HG03135 (cell line): ENCODE data around the gene SH3BP2.

ENCODE experiments used
- ATAC-seq: cut with Tn5 transposase; IDR thresholded peaks from one replicate; pipeline ENCODE4 v1.9.1; 2021; ENCODE audit warnings: mild to moderate bottlenecking, moderate library complexity; ENCODE audit not compliant: unreplicated experiment

SH3BP2 gene

GRCh38 chr4:2830632-2831610, 38.0 kb downstream of the SH3BP2 start:
- no peak for ATAC-seq

GRCh38 chr4:2831611-2832308, 38.9 kb downstream of the SH3BP2 start:
- ATAC-seq = no peak

- ATAC-seq = peak; percentile 68
Measured at GRCh38 chr4:2832309-2832980, 39.6 kb downstream of the SH3BP2 start.

- no peak for ATAC-seq
Measured at GRCh38 chr4:2832981-2833670, 40.2 kb downstream of the SH3BP2 start.

DNA sequence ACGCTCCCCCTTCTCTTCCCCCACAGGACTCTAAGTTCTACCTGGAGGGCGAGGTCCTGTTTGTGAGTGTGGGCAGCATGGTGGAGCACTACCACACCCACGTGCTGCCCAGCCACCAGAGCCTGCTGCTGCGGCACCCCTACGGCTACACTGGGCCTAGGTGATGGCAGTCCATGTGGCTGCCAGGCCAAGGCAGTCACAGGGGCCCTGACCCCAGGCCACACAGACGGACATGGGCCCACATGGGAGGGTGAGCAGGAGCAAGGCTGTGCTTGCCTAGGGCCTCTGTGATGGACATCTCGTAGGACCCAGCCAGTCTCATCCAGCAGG, 40.8 kb downstream of the SH3BP2 start:
- no peak for ATAC-seq

DNA sequence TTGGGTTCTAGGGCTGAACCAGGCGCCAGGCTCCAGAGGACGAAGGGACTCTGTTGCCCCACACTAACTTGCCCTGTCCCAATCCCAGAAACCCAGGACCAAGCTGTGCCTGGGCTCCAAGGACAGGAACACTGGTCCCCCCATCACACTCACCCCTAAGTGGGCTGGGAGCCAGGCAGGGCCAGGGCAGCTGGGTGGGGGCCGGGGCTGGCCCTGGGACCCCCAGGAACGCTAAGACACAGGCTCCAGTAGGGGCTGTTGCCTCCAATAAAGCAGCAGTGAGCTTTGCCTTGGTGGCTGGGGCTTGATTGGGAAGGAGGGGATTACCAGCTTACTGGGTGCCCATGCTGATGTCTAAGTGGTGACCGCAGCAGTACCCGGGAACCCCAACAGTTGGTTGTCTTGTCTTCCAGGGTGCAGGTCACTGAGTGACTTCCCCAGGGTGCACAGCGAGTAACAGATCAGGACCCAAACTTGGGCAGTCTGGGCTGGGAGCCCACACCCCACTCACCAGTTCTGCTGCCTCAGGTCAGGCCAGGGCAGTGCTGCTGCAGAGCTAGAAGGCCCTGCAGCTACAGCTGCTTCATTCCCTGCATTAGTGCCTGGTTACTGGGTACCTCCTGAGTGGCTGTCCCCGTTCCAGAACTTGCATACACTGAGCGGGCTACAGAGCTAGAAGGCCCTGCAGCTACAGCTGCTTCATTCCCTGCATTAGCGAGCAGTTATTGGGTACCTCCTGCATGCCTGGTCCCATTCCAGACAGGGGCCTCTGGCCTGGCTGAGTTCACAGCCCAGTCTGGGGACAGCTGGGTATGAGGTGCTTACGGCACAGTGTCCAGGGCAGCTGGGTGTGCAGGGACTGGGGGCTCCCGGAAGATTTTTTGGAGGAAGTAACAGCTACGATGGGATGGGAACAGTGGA, 41.4 kb downstream of the SH3BP2 start:
- no peak for ATAC-seq

GRCh38 chr4:2835978-2836377, 43.1 kb downstream of the SH3BP2 start:
- no peak for ATAC-seq

- no peak for ATAC-seq
Measured at GRCh38 chr4:2836391-2836859, 43.5 kb downstream of the SH3BP2 start.

GRCh38 chr4:2837110-2837903, 44.4 kb downstream of the SH3BP2 start:
- no peak for ATAC-seq

DNA sequence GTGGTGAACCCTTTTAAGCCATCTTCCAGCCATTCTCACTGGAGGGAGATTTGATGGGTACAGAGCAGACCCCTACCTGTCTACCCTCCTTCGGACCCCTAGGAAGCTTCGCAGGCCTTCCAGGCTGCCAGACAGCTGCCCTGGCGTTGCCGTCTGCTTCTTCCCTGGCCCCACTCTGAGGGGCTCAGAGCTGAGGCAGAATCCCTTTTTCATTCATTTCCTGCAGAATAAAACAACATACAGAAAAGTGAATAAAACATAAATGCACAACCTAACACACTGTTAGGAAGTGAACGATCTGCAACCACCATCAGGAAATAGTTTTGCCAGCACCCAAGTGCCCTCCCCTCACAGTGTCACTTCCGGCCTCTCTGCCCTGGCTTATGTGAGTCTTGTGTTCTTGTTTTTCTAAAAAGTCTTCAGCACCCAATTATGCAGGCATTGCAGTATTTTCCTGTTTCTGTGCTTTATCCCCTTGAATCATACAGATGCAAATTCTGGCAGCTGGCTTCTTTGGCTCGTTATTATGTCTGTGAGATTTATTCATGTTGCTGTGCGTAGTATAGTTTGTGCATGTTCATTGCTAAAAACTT, 45.1 kb downstream of the SH3BP2 start:
- no peak for ATAC-seq

DNA sequence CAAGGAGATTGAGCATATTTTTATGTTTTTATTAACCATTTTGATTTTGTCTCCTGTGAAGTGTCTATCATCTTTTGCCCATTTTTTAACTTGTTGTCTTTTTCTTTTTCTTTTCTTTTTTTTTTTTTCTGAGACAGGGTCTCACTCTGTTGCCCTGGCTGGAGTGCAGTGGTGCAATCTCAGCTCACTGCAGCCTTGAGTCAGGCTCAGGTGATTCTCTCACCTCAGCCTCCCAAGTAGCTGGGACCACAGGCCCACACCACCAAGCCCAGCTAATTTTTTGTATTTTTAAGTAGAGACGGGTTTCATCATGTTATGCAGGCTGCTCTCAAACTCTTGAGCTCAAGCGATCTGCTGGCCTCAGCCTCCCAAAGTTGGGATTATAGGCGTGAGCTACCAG, 46.2 kb downstream of the SH3BP2 start:
- no peak for ATAC-seq

DNA sequence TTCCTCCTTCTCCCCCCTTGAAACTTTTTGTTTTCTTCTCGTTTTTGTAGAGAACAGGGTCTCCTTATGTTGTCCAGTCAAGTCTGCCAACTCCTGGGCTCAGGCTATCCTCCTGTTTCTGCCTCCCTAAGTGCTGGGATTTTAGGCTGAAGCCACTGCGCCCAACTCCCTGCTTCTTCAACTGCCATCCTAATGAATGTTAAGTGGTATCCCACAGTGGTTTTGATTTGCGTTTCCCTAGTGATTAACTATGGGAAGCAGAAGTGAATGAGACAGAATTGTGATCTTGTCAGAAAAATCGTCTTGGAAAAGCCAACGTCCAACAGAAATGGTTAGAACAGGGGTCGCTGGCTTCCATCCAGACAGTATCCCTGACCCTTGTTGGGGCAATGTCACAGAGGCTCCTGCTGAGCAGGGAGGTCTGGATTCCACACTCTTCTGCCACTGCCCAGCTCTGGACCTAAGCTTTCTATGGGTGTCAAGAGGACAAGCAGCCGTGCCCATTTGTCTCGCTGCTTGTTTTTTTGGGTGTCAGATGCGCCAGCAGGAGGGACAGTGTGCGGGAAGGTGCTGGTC, 49.9 kb downstream of the SH3BP2 start:
- peak; percentile 1 for ATAC-seq

DNA sequence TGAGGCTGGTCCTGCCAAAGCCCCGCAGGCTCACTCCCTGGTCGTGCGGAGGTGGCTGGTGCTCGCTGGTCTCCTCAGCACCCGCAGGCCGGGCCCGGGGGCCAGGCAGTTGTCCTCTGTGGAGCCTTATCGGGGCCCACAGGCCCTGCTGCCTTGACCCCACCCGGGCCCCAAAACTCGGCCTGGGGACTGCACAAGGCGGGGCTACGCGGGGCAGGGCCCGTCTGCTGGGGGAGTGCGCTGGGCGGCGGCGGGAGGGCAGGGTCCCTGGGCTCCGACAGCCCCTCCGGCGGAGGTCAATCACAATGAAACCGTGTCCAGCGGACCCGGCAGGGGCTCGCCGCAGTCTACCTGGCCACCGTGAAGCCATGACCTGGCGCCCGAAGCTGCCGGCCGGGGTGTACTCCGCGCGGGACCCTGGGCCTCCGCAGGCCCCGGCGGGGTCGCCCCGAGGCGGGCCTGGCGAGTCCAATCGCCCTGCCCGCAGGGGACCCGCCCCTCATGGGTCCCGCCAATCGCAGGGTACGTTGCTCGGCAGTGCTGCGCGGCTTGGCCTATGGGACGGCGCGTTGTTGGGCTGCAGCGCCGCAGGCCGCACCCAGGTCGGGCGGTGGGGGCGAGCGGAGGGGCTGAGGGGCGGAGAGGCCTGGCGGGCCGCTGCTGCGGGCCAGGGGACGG, 50.5 kb downstream of the SH3BP2 start, which contains the start of gene ADD1:
Gene ADD1 (plus strand): TSS at position 582 of the 678 bp plus-strand sequence. CDS start 32,072 bp downstream, outside the sequence.
- ATAC-seq = peak; percentile 76

- ATAC-seq = no peak
Measured at GRCh38 chr4:2843941-2844584, 51.2 kb downstream of the SH3BP2 start.

DNA sequence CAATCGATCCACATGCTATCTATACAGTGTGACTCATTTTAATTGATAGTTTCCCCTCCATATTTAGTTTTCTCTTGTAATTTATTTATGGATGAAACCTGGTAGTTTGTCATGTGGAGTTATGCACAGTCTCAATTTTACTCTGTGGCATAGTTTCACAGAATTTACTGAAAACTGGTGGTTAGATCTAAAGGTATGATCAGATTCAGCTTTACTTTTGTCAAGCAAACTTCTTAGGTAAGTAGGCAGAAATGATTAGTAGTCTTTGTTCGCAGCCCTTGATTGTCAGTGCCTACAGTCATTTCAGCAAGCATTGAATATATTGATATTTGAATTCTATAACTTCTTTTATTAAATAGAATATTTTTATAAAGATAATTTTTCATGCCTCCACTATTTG, 53.3 kb downstream of the SH3BP2 start:
- ATAC-seq = no peak

- ATAC-seq = no peak
Measured at GRCh38 chr4:2847302-2847871, 54.5 kb downstream of the SH3BP2 start.

DNA sequence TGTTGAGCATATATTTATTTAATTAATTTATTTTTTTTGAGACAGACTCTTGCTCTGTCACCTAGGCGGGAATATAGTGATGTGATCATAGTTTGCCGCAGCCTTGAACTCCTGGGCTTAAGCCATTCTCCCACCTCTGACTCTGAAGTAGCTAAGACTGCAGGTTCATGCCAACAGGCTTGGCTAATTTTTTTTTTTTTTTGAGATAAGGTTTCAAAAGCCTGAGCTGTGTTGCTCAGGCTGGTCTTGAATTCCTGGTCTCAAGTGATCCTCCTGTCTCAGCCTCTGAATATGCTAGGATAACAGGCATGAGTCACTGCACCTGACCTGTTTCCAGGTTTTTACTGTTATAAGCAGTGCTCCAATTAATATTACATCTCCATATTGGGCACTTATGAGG, 55.6 kb downstream of the SH3BP2 start:
- ATAC-seq = no peak
